Stimulated activated CD8-positive, alpha-beta memory T cell treated with anti-CD3 and anti-CD28 coated beads, Interleukin-7, amount 100 ng/mL, for 24 hours (primary cell): ENCODE results near the gene PTGS1.
"Not testable (repeated sequence)": the region's sequence is repeated elsewhere in the genome, so short reads cannot be mapped to it uniquely, and the experiment has no call there.

ENCODE experiments used
- DNase-seq: peaks from one replicate; pipeline ENCODE4 v3.0.0-alpha.2; 2020; ENCODE audit warnings: low read depth

The PTGS1 gene

GRCh38 chr9:122370869-122371755, at the start of gene PTGS1:
Gene PTGS1, plus strand, starts transcription at chr9:122371024. Its CDS starts 61 bp downstream, at chr9:122371085.
- DNase-seq = no peak

DNA sequence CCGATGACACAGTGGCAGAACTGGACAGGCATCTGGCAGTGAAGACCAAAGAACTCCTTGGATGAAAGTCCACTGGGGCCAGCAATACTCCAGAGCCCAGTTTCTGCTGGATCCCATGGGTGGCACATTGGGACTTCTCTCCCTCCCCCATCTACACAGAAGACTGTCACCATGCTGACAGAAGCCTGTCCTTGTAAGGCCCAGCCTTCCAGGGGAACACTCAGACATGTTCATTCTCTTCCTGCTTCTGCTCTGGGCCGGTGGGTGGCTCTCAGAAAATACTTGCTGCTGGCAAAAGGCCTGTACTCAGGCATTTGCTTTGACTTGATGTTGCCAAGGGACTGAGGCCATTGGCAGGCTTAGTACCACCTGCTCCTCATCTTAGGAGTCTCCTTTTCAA, 48.3 kb upstream of the PTGS1 start:
- DNase-seq = no peak

DNA sequence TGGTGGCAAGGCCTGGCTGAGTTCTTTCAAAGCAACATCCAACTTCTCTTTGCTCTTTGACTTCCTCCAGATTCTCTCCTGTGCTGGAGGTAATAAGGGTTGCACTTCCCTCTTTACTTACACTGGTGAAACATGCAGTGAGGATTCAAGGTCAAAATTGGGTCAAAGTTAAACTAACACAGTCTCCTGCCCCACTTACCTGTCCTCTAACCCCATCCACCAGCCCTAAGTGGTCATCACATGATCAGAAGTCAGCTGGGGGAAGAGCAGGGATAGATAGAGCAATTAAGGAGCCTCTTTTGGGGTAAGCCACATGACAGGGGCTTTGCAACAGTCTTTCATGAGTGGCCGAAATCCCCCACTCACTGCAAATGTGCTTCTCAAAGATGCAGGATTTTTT, 46.2 kb upstream of the PTGS1 start:
- DNase-seq = not testable (repeated sequence)

GRCh38 chr9:122325124-122325523, 45.7 kb upstream of the PTGS1 start:
- no peak for DNase-seq

- no peak for DNase-seq
Observed at GRCh38 chr9:122327175-122327574, 43.6 kb upstream of the PTGS1 start.

GRCh38 chr9:122329597-122329996, 41.2 kb upstream of the PTGS1 start:
- no peak for DNase-seq

DNA sequence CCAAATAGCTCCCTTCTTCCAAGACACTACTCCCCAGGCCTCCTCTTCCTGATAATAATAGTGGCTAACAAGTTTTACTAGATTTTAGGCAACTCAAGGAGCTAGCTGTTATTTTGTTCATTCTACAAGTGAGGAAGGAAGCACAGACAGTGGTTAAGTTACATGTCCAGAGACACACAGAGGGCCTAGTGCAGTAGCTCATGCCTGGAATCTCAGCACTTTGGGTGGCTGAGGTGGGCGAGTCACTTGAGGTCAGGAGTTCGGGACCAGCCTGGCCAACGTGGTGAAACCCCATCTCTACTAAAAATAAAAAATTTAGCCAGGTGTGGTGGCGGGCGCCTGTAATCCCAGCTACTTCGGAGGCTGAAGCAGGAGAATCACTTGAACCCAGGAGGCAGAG, 40.4 kb upstream of the PTGS1 start:
- not testable (repeated sequence) for DNase-seq

GRCh38 chr9:122331523-122331927, 39.3 kb upstream of the PTGS1 start:
- no peak for DNase-seq

DNA sequence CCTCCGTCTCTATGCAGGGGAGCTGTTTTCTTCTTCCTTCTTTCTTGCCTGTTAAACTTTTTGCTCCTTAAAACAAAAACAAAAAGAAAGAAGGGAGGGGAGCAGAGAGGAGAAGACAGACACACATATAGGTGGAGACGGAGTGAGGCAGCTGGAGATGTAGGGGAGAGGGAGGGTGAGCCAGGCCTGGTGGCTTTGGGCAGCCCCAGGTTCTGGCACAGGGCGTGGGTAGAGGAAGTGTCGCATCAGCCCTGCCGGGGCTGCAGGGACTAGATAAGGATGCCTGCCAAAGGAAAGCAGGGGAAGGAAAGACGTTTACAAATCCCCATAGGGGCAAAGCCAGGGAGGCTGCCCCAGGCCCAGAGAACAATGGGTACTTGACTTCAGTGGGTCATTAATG, 38.7 kb upstream of the PTGS1 start:
- DNase-seq = no peak

- no peak for DNase-seq
Observed at GRCh38 chr9:122332644-122333043, 38.2 kb upstream of the PTGS1 start.

- DNase-seq = no peak
Observed at GRCh38 chr9:122333169-122333808, 37.5 kb upstream of the PTGS1 start.

DNA sequence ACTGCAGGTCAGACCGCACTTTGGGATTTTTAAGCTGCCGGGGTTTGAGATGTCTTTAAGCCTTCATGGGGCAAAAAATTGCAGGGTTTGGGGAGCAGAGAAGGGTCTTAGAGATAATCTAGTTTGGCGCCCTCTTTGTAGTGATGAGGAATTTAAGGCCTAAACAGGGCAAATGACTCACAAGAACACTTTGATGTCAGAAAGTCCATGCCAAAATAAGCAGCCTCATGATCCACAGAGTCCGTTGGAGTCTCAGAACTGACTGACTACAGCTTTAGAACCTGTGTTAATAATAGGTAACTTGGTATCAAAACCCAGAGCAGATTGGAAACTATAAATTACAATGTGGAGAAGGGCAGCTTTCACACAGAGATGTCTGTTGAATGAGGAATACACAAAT, 35.9 kb upstream of the PTGS1 start:
- DNase-seq = no peak

- DNase-seq = no peak
Observed at GRCh38 chr9:122336189-122336588, 34.6 kb upstream of the PTGS1 start.

DNA sequence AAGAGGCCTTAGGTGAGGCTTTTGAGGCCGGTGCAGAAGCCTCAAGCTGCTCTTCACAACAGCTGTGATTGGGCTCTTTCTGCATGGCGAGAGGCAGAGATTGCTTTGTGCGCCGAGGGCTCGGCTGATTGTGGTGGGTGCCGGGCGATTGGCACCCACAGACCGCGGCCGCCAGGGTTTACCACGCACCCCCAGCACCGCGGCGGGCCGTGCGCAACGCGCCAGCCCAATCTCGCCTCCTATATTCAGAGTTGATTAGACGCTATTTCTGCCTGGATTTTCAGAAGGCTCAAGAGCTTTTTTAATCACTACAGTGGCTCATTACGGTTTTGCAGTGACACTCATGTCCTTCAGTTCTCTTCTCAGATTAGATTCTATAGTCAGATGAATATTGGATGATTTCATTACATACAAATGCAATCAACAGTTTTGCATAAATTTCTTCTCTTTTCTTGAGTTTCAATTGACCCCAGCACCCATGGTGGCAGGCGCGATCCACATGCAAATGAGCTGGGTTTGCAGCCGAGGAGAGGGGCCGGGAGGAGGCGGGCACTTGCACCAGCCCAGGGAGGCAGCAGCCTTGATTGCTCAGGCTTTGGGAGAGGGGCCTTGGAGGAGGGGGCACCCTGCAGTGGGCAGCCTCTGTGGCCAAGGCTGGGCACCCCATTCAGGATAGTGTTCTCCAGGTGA, 33.8 kb upstream of the PTGS1 start:
- no peak for DNase-seq

- no peak for DNase-seq
Observed at GRCh38 chr9:122337556-122337929, 33.3 kb upstream of the PTGS1 start.

- no peak for DNase-seq
Observed at GRCh38 chr9:122338536-122338935, 32.3 kb upstream of the PTGS1 start.

GRCh38 chr9:122338994-122339393, 31.8 kb upstream of the PTGS1 start:
- no peak for DNase-seq

- no peak for DNase-seq
Observed at GRCh38 chr9:122339579-122339978, 31.2 kb upstream of the PTGS1 start.

- no peak for DNase-seq
Observed at GRCh38 chr9:122340161-122340560, 30.7 kb upstream of the PTGS1 start.

GRCh38 chr9:122342323-122343050, 28.3 kb upstream of the PTGS1 start:
- DNase-seq = no peak

GRCh38 chr9:122346478-122347347, 24.1 kb upstream of the PTGS1 start:
- no peak for DNase-seq
